Naive thymus-derived CD8-positive, alpha-beta T cell (primary cell): ENCODE data around the gene STYX. TPM values are rescaled to one million over a fixed set of nuclear protein-coding genes. Genes with fewer than 3 reads are reported as not detected.

Experiments
- ATAC-seq, 2 donors: fragments of 150-1000 bp; cut with Tn5 transposase in 1 of 2; sonication (Bioruptor Pico), chemical (Tn5 transposase) in 1 of 2; 1 replicate in 1 of 2; 2 replicates in 1 of 2; pipeline ENCODE4 v1.10.0; 2021; ENCODE audit warnings: mild to moderate bottlenecking in 2 of 2, moderate library complexity in 2 of 2
- POLR2A ChIA-PET: fragments of 350-600 bp; sonication (Branson Sonifier 250); formaldehyde crosslinking; loops from one replicate; lab custom pipeline; 2021; ENCODE audit warnings: antibody characterized with exemption; lab: Charles Lee
- DNase-seq, 10 donors: peaks; one replicate each; pipeline versions ENCODE4 v3.0.0 to v3.0.0-alpha.2; 2020 to 2022
- H3K27ac Mint-ChIP-seq, 10 donors: one replicate each; pipeline ENCODE4 v1.8.0; 2020 to 2022; ENCODE audit warnings: mild to moderate bottlenecking in 10 of 10, mixed read lengths in 10 of 10, moderate library complexity in 4 of 10, inconsistent platforms in 1 of 10
- H3K27me3 Mint-ChIP-seq, 5 donors: one replicate each; pipeline ENCODE4 v1.8.0; 2021 to 2022; ENCODE audit warnings: mixed read lengths in 5 of 5
- H3K36me3 Mint-ChIP-seq, 3 donors: one replicate each; pipeline ENCODE4 v1.8.0; 2020 to 2022; ENCODE audit warnings: mixed read lengths in 3 of 3, mild to moderate bottlenecking in 2 of 3, inconsistent platforms in 1 of 3
- H3K4me1 Mint-ChIP-seq, 4 donors: one replicate each; pipeline ENCODE4 v1.8.0; 2021 to 2022; ENCODE audit warnings: mixed read lengths in 4 of 4
- H3K4me3 Mint-ChIP-seq, 10 donors: one replicate each; pipeline ENCODE4 v1.8.0; 2020 to 2022; ENCODE audit warnings: mild to moderate bottlenecking in 10 of 10, mixed read lengths in 10 of 10, moderate library complexity in 6 of 10, inconsistent platforms in 1 of 10
- H3K9me3 Mint-ChIP-seq, 9 donors: one replicate each; pipeline ENCODE4 v1.8.0; 2020 to 2022; ENCODE audit warnings: mixed read lengths in 9 of 9, mild to moderate bottlenecking in 3 of 9, inconsistent platforms in 1 of 9, moderate library complexity in 1 of 9
- polyA plus RNA-seq, 3 donors: library from polyadenylated mRNA; unstranded; fragments of 300-500 nt; fragmentation: Illumina TruSeq; gene quantifications; one replicate each; pipeline ENCODE4 v1.2.3, GENCODE V29; 2021
- total RNA-seq, 8 experiments: library from RNA in 2 of 8; stranded (reverse) in 2 of 8; gene quantifications; one replicate each; pipeline ENCODE4 v1.2.3 and lab custom pipeline; 2021 to 2026

The STYX gene, protein sequence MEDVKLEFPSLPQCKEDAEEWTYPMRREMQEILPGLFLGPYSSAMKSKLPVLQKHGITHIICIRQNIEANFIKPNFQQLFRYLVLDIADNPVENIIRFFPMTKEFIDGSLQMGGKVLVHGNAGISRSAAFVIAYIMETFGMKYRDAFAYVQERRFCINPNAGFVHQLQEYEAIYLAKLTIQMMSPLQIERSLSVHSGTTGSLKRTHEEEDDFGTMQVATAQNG
- total RNA-seq (10 to 100 TPM; 43.0 to 48.8 TPM), polyA plus RNA-seq (10 to 100 TPM; 22.9 to 30.5 (median 25.6) TPM), total RNA-seq (lab: John Stamatoyannopoulos, UW) (43.5 to 93.2 (median 50.5) reads per million in 6 experiments)

DNA sequence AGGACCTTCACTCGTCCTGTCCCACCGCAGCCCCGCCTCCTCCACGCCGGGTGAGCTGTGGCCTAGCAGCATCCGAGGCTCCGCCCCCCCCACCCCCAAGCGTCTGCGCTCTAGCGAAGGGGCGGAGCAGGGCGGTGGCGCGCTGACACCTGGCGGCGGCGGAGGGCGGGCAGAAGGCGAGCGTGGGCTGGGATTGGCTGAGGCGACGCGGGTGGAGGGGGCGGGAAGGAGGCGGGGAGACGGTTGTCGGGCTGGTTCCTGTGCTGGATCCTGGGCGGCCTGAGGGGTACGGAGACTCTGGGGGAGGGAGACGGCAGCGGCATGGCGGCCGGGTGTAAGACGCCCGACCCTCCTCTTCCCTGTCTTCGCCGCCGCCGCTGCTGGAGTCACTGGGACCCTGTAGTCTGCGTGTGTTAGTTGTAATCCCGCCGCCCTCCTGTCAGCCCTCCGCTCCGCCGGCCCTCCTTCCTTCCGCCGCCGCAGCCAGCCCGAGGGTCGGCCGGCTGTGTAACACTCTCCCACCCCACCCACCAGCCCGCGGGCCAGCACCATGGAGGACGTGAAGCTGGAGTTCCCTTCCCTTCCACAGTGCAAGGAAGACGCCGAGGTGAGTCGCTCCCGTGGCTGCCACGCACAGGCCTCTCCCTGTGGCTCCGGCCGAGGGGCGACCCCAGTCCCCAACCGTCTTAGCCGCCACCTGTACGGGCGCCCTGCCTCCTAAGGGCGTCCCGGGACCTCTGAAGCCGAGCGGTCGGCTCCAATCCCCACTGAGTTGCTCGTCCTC, at the start of gene STYX:
STYX (plus strand) TSS at position 242 of the 784 bp plus-strand sequence; CDS start at position 551, 309 bp downstream.
- H3K4me1 Mint-ChIP-seq, result peaks cover 12 to 52% (median 26%) of the 10 kb centered on the region in 4 donors
- DNase-seq, result peak; percentile 89 to 98 (median 96)
- no peaks in the 10 kb centered on the region for H3K9me3 Mint-ChIP-seq
- H3K36me3 Mint-ChIP-seq, result peaks cover 7 to 57% (median 19%) of the 10 kb centered on the region in 3 donors
- H3K27ac Mint-ChIP-seq, result peak within 1 kb of the TSS; percentile 86 to 97 (median 93)
- ATAC-seq, result peak; percentile 92 to 93
- POLR2A ChIA-PET, result interaction anchor here (0.7 to 4.7 kb wide), 10 partner anchors 8 to 423 kb away, joined by 3 to 54 read pairs (median 6); partner anchors contain the start of genes DDHD1, ERO1A and PSMC6
- H3K27me3 Mint-ChIP-seq, result no peaks in the 10 kb centered on the region
- H3K4me3 Mint-ChIP-seq, result peak within 1 kb of the TSS; percentile 90 to 97 (median 93)

DNA sequence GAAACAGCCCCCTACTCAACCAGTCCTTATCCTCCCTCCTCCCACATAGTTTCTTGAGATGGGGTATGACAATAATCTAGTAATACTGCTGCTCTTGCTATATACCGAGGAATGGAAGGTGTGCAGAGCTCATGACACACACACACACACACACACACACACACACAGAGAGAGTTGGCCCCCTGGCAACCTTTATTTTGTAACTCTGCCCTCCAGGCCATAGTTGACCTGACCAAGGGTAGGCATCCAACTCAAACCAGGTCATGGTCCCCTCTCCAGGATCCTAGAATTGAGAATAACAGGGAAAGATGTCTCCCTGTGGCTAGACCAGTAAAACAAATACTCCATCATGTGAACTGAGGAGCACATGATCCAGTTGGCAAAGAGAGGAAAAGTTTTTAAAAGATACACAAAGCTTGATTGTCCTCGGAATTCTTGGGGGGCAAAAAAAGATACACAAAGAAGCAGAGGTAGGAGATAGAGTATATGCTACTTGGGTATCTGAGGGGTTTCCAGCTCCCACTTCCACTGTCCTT, 45.9 kb upstream of the STYX start:
- DNase-seq, result no peak
- Mint-ChIP-seq H3K27me3 (no peaks in the 10 kb centered on the region), H3K27ac (peak overlapping the region in 7 of 10 donors; percentile 21 to 73 (median 48)), H3K36me3 (peaks cover 0 to 26% (median 2%) of the 10 kb centered on the region in 3 donors), H3K4me3 (peak overlapping the region in 2 of 10 donors; percentile 22 to 33), H3K4me1 (peaks cover 29 to 51% (median 49%) of the 10 kb centered on the region in 4 donors), H3K9me3 (no peaks in the 10 kb centered on the region)
- POLR2A ChIA-PET, result no interaction called here
- ATAC-seq, result no peak

DNA sequence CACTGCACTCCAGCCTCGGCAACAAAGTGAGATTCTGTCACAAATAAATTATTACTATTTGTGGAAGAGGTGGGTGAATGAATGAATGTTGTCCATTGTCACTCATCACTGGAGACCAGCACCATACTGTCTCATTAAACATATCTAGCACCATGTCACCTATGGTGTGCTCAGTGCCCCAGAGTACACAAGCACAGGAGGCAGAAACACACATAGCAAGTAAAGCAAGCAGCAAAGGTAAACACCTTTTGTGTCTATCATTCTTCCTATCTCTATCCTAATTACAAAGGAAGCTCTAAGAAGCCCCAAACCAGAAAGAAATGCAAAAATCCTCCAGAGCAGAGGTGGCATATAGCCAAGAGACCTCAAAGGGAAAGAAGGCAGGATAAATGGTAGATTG, 43.8 kb upstream of the STYX start:
- POLR2A ChIA-PET, result interaction anchor here (0.8 to 1.8 kb wide), 2 partner anchors 9 to 14 kb away, joined by 3 to 7 read pairs; partner anchors contain the start of gene ERO1A
- no peak for DNase-seq
- Mint-ChIP-seq H3K9me3 (no peaks in the 10 kb centered on the region), H3K27me3 (no peaks in the 10 kb centered on the region), H3K27ac (peak overlapping the region in 3 of 10 donors; percentile 54 to 75 (median 55)), H3K4me3 (peak overlapping the region in 5 of 10 donors; percentile 1 to 42 (median 22)), H3K4me1 (peaks cover 31 to 68% (median 64%) of the 10 kb centered on the region in 4 donors), H3K36me3 (peaks cover 0 to 14% (median 0%) of the 10 kb centered on the region in 3 donors)
- no peak for ATAC-seq

DNA sequence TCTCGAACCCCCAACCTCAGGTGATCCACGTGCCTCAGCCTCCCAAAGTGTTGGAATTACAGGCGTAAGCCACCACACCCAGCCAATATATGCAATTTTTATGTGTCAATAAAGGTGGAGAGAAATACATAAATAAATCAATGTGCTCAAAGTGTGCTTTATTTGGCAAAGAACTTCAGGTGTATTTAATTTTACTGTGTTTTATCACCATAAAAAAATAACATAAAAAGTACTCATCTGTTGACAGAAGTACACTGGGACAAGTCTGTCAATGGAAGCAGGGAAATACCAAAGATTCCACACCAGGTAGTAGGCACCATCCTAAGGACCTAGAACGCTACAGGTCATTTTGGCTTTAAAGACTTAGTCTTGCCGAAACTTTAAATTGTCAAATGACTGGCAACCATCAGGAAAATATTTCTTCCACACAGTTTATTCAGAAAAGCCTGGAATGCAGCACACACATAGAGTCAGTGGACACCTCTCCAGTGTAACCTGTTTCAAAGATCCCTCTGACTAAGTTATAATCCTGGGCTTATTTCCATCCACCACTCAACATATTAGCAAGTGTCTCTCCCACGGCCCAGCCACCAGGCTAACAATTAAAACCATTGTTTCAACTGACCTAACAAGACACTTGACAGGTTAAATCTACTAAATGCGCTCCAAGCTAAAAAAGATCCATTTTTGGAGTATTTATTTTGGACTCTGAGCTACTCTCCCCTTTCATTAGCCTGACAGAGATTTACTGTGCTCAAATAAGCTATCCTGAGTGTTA, 38.8 kb upstream of the STYX start:
- ATAC-seq, result no peak
- POLR2A ChIA-PET, result interaction anchor here (0.6 kb wide), 1 partner anchor 701 kb away, joined by 4 read pairs; no protein-coding TSS in a partner anchor
- H3K27me3 Mint-ChIP-seq, result no peaks in the 10 kb centered on the region
- peaks cover 0 to 4% (median 3%) of the 10 kb centered on the region in 3 donors for H3K36me3 Mint-ChIP-seq
- H3K4me3 Mint-ChIP-seq, result peak overlapping the region in 7 of 10 donors; percentile 33 to 98 (median 71)
- no peak for DNase-seq
- H3K4me1 Mint-ChIP-seq, result peaks cover 39 to 85% (median 77%) of the 10 kb centered on the region in 4 donors
- no peaks in the 10 kb centered on the region for H3K9me3 Mint-ChIP-seq
- peak overlapping the region in 3 of 10 donors; percentile 20 to 33 (median 20) for H3K27ac Mint-ChIP-seq

DNA sequence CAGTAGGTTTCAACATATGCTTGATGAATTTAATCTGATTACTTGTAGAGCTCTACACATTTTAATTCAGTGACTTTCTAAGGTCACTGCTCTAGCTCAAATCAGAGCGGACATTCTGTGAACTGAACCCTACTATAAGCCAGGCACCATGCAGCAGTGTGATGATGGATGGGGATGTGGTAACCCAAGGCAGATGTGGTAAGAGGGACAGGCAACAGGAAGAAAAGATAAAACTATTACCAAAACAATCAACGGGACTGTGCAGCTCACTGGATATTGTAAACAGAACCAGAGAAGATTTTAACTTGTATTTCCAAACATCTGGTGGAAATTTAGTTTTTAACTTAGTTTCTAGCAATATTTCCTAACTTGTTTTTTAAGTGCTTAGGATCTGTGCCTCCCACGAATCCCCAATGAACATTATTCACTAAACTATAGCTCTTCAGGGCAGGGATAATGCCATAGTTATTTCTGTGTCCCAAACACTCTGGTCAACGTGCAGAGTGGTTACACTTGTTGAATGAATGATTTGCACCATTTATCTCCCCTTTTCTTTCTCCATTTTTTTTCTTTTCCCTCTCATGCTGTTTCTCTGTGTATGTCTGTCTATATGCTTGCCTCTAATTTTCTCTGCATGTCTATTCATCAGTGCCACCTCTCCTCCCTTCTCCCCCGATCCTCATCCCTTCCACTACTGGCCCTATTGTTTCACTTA, 37.6 kb upstream of the STYX start:
- Mint-ChIP-seq H3K36me3 (peaks cover 0 to 4% (median 3%) of the 10 kb centered on the region in 3 donors), H3K27ac (peak overlapping the region; percentile 3 to 92 (median 52)), H3K4me1 (peaks cover 31 to 73% (median 66%) of the 10 kb centered on the region in 4 donors), H3K9me3 (no peaks in the 10 kb centered on the region), H3K27me3 (no peaks in the 10 kb centered on the region), H3K4me3 (peak overlapping the region; percentile 29 to 98 (median 69))
- DNase-seq (peak in 3 of 10 donors; percentile 9 to 34 (median 24)), ATAC-seq (peak in 1 of 2 donors; percentile 32)
- POLR2A ChIA-PET, result interaction anchor here (1.2 kb wide), 1 partner anchor 37 kb away, joined by 7 read pairs; the partner anchor contains the start of gene STYX

DNA sequence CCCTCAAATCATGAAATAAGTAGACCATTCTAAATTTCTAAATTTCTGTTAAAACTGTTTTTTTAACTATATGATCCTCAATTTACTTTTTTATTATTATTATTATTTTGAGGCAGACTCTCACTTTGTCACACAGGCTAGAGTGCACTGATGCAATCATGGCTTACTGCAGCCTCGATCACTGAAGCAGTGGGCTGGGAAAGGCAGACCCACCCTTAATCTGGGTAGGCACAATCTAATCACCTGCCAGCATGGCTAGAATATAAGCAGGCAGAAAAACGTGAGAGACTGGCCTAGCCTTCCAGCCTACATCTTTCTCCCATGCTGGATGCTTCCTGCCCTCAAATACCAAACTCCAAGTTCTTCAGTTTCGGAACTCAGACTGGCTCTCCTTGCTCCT, 36.9 kb upstream of the STYX start:
- Mint-ChIP-seq H3K9me3 (no peaks in the 10 kb centered on the region), H3K27me3 (no peaks in the 10 kb centered on the region), H3K36me3 (peaks cover 0 to 4% (median 3%) of the 10 kb centered on the region in 3 donors), H3K27ac (peak overlapping the region in 4 of 10 donors; percentile 39 to 95 (median 73)), H3K4me3 (peak overlapping the region in 9 of 10 donors; percentile 44 to 98 (median 72)), H3K4me1 (peaks cover 28 to 66% (median 60%) of the 10 kb centered on the region in 4 donors)
- POLR2A ChIA-PET, result interaction anchor here (1.2 kb wide), 1 partner anchor 37 kb away, joined by 7 read pairs; the partner anchor contains the start of gene STYX
- ATAC-seq (no peak), DNase-seq (no peak)

DNA sequence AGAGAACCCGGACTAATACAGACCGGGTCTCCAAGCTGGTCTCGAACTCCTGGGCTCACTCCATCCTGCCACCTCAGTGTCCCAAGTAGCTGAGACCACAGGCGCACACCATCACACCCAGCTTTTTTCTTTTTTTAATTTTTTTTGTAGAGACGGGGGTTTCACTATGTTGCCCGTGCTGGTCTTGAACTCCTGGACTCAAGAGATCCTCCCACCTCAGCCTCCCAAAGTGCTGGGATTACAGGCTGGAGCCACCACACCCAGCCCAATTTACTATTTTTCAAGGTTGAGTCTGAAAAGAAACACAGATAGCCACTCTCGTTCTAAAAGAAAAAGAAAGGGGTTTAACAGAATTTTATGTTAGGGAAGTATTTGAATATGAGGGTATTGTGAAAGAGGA, 36.4 kb upstream of the STYX start:
- peak overlapping the region in 7 of 10 donors; percentile 18 to 95 (median 63) for H3K27ac Mint-ChIP-seq

DNA sequence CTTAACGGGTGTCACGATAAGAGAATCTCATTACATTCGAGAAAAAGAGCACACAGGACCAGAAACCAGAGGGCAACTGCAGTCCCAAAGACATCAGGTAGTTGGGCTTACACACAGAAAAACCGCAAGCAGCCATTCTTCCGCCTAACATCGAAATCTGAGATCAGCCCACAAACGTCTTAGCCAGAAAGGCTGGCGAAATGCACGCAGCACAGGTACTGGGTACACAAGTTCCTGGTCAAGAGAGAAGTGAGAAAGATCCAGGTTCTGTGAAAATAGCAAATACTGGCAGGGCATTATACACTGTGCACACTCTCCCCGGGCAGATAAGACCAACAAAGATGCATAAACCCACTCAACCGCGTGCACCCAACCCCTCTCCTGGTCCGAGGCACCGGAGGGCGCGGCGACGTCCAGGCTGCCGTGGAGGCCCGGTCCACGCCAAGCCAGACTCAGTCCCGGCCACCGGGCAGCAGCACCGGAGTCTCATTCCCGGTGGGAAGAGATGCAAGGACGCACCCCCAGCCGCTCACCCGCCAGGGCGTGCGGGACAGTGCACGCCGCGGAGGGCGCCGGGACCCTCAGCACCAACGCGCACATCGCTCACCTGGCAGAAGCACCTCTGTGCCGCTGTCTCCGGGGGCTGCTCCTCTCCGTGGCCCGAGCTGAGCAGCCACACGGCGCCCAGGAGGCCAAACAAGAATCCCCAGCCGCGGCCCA, 35.0 kb upstream of the STYX start:
- peak overlapping the region; percentile 93 to 99 (median 98) for H3K27ac Mint-ChIP-seq
- peaks cover 27 to 47% (median 46%) of the 10 kb centered on the region in 4 donors for H3K4me1 Mint-ChIP-seq
- POLR2A ChIA-PET, result interaction anchor here (0.6 to 2.6 kb wide), 16 partner anchors 9 to 458 kb away, joined by 3 to 15 read pairs (median 6); partner anchors contain the start of genes DDHD1, GNPNAT1, PSMC6 and STYX
- H3K27me3 Mint-ChIP-seq, result no peaks in the 10 kb centered on the region
- H3K36me3 Mint-ChIP-seq, result peaks cover 0 to 4% (median 3%) of the 10 kb centered on the region in 3 donors
- peak overlapping the region; percentile 94 to 100 (median 98) for H3K4me3 Mint-ChIP-seq
- DNase-seq (peak; percentile 12 to 81 (median 59)), ATAC-seq (peak; percentile 70 to 74)
- no peaks in the 10 kb centered on the region for H3K9me3 Mint-ChIP-seq

More for the DNA sequence above, 36.4 kb upstream of the STYX start:
- H3K4me3 Mint-ChIP-seq, result peak overlapping the region; percentile 46 to 98 (median 66)
- no peaks in the 10 kb centered on the region for H3K9me3 Mint-ChIP-seq
- peaks cover 0 to 4% (median 3%) of the 10 kb centered on the region in 3 donors for H3K36me3 Mint-ChIP-seq
- ATAC-seq (no peak), DNase-seq (no peak)
- no peaks in the 10 kb centered on the region for H3K27me3 Mint-ChIP-seq
- POLR2A ChIA-PET, result no interaction called here
- peaks cover 28 to 61% (median 55%) of the 10 kb centered on the region in 4 donors for H3K4me1 Mint-ChIP-seq

DNA sequence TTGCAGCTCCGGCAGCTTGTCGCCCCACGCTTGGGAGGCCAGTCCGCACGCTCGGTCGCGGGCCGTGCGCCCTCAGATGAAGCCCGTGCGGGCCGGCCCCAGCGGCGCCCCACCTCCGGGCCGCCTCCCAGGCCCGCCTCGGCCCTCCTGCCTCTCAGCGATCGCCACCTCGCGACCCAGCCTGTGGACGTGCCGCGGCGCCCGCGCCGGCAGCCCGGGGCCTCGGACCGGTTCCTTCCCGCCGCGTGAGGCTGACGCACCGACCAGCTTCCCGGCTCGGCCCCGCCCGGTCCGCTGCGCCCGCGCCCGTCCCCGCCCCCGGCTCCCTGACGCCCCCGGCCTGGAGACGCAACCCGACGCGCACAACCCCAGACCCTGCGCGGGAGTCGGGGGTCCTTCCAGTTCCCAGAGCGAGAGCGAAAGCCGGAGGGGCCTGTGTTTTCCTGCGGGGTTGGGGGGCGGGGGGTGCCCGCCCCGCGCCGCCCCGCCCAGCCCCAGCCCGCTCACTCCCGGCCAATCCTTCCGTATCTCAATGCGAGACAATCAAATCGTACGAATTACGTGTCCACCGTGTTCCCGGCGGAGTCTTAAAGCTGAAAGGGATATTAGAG, 34.4 kb upstream of the STYX start, which contains the start of gene ERO1A:
ERO1A (minus strand) TSS at position 78 of the 611 bp plus-strand sequence; CDS start at position 1, 77 bp downstream.
- H3K27me3 Mint-ChIP-seq, result no peaks in the 10 kb centered on the region
- peak; percentile 14 to 72 (median 56) for DNase-seq
- POLR2A ChIA-PET, result interaction anchor here (0.6 to 2.6 kb wide), 20 partner anchors 9 to 1886 kb away, joined by 3 to 15 read pairs (median 5); partner anchors contain the start of genes DDHD1, GNPNAT1, GPR137C and PSMC6
- ATAC-seq, result peak; percentile 63 to 74
- H3K4me1 Mint-ChIP-seq, result peaks cover 23 to 42% (median 41%) of the 10 kb centered on the region in 4 donors
- H3K36me3 Mint-ChIP-seq, result peaks cover 0 to 4% (median 0%) of the 10 kb centered on the region in 3 donors
- no peaks in the 10 kb centered on the region for H3K9me3 Mint-ChIP-seq
- peak within 1 kb of the TSS; percentile 94 to 100 (median 98) for H3K4me3 Mint-ChIP-seq
- H3K27ac Mint-ChIP-seq, result peak within 1 kb of the TSS; percentile 93 to 99 (median 98)
